ENCODE data around the gene TPI1.

Gene TPI1

DNA sequence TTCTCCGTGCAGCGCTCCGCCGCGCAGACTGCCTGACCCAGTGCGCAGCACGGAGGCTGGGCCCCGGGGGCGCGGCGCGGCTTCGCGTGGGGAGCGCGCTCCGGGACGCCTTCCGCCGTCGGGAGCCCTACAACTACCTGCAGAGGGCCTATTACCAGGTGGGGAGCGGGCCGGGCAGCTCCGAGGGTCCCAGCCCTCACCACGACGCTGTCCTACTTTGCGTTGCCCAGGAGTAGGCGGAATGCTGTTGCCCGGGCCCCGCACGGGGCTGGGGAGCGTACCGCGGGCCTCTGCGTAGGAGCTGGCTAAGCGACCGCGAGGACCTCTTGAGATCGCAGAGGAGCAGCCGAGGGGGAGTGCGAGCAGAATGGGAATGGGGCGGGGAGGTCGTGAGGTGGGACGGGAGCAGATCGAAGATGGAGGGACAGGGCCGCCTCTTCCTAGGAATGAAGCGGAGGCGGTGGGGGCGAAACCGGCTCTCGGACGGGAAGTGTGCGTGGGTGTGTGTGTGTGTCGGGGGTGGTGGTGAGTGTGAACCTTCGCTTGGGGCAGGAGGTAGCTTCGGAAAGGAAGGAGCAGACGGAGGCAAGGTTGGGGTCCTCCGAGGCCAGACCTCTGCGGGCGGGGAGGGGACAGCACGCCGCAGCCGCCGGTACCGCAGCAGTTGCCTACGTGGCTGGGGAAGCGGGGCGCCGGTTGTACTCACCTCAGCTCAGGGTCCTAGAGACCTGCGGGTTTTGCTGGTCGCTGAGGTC lies 38.4 kb upstream of the TPI1 start:
- DNase-seq (ENCODE audit: low spot score), result no peak

DNA sequence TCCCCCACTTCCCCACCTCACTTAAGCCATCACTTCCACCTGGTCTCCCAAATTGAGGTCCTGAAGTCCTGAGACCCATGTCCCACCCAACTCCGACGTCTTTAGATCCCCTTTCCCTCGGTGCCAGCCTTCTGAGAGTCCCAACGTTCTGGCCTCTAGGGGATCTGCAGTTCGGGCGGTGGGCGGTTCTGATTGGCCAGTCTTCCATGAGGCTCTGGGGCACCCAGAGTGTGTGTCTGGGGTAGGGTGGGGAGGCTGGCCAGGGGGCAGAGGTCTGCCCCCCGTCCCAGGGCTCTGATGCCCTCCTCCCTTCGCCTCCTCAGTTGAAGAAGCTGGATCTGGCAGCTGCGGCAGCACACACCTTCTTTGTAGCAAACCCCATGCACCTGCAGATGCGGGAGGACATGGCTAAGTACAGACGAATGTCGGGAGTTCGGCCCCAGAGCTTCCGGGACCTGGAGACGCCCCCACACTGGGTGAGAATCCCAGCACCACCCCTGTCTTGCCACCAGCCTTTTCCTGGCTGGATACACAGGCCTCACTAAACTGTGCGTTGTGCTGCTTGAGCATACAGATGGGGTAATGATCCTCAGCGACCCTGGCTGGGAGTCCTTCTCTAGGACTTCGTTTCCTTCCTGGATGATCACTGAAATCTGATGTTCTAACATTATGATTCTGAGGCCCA lies 37.7 kb upstream of the TPI1 start:
- DNase-seq (ENCODE audit: low spot score), result no peak

DNA sequence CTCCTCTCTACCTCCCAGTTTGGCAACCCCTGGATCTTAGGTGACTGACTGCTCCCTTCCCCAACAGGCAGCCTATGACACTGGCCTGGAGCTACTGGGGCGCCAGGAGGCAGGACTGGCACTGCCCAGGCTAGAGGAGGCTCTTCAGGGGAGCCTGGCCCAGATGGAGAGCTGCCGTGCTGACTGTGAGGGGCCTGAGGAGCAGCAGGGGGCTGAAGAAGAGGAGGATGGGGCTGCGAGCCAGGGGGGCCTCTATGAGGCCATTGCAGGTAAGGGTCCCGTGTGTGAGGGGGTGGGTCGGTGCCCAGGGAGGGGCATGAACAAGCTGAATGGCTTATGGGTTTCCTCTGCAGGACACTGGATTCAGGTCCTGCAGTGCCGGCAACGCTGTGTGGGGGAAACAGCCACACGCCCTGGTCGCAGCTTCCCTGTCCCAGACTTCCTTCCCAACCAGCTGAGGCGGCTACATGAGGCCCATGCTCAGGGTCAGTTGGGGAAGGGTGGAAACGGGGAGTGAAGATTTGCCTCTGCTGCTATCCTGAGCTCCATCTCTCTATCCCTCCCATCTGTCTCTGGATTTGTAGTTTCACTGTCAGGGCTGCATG lies 36.9 kb upstream of the TPI1 start:
- no peak for DNase-seq (ENCODE audit: low spot score)

DNA sequence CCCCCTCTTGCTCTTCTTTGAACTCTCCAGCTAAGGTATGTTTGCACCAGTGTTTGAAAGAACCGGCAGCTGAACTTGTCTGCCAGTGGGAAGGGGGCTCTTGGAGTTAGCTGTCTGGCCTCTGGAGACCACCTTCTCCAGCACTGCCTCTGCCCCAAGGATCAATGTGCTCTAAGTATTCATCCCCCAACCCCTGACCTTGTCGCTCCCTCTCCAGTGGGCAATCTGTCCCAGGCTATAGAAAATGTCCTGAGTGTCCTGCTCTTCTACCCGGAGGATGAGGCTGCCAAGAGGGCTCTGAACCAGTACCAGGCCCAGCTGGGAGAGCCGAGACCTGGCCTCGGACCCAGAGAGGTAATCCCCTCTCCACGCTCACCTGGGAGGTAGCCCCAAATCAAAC lies 36.3 kb upstream of the TPI1 start:
- DNase-seq (ENCODE audit: low spot score), result no peak

DNA sequence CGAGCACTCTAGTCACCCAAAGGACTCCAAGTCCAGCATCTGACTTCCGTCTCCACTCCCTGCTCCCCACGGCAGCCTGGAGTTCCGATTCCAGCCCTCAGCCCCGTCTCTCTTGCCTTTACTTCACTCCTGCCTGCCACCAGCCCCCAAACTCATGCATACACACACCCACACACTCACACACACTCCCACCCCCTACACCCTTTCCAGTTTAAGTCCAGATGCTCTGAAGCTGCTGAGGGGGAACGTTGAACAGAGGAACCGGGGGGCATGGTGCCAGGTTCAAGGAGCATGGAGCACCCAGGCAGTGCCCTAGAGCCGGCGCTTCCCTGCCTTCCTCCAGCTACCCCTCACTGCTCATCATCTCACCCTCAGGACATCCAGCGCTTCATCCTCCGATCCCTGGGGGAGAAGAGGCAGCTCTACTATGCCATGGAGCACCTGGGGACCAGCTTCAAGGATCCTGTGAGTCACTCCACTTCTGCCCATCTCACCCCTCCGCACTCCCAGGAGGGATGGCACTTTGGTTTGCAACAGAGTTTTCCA lies 35.8 kb upstream of the TPI1 start:
- DNase-seq (ENCODE audit: low spot score), result no peak

DNA sequence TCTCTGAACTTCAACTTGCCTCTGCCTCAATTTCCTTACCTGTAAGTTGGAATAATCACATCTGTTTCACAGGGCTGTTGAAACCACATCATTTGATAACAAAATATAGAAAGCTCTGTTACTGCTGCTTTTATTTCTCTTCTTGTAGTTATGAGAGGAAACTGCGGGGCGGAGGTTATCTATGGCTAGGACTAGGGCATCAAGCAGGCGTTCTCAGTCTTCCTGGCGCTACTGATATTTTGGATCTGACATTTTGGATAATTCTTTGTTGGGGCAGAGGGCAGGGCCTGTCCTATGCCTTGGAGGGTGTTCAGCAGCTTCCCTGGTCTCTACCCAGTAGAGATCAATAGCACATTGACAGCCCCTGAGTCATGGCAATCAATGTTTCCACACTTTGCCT lies 35.2 kb upstream of the TPI1 start:
- no peak for DNase-seq (ENCODE audit: low spot score)

DNA sequence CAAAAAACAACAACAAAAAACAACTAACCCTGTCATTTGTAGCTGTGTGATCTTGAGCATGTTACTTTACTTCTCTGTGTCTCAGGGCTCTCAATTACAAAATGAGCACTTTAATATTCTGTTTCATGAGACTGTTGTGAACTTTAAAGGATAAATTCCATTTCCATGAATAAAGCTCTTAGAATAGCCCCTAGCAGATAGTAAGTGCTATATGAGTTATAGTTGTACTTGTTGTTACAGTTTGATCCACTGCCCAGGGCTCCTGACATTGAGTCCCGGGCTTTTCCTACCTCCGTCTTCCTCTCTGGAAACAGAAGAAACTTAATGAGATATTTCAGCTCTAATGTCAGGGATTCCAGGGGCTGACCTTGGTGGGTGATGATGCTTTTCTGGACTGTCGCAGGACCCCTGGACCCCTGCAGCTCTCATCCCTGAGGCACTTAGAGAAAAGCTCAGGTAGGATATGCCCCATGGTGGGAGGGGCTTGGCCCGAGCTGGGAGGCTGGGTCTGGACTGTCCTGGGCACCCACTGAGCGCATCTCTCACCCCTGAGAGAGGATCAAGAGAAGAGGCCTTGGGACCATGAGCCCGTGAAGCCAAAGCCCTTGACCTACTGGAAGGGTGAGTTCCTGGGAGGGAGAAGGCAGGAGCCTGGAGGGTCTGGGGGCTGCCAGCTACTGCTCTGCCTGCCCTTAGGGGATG lies 34.0 kb upstream of the TPI1 start:
- no peak for DNase-seq (ENCODE audit: low spot score)

DNA sequence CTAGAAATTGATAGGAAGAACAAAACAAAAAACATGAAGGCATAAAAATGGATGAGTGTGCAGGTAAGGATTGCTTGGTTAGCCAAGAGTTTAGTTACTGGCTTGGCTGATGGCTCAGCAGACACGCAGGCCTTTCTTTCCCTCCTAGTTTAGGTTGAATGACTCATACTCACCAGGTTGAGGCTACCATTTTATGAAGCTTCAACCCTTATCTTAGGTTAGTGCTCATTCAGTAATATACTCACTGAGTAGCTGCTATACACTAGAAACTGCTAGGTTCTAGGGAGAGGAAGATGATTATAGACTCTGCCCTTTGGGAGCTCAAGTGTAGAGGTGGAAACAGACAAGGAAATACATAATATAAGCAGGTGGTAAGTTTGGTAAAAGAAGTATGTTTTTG lies 33.1 kb upstream of the TPI1 start:
- DNase-seq (ENCODE audit: low spot score), result no peak

DNA sequence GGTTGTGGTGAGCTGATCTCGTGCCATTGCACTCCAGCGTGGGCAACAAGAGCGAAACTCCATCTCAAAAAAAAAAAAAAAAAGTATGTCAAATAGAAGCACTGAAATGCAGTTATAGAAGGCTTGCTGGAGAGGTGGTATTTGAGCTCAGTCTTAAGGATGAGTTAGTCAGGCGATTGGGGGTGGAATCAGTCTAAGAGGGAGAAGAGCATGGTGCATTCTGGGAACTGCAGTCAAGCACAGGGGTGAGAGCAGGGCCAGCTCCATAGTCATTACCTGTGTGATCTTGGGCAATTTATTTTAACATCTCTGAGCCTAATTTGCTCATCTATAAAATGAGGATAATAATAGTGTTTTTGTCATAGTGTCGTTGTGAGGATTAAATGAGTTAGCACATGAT lies 32.5 kb upstream of the TPI1 start:
- no peak for DNase-seq (ENCODE audit: low spot score)

DNA sequence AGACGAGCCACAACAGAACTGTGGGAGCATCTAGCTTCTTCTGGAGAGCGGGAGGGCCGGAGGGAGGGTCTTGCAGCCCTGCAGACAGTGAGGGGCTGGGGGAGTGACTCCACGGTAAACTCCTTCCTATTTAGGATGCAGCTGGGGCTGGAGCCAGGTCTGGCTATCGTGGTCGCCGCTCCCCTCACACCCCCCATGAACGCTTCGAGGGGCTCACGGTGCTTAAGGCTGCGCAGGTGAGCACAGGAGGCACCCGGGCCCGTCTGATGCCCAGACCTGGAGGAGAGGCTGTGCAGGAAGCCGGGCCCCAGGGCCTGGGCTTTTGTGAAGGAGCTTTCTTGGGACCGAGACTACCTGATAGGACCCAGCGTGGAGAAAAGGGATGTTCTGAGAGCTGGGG lies 30.5 kb upstream of the TPI1 start:
- DNase-seq (ENCODE audit: low spot score), result no peak

DNA sequence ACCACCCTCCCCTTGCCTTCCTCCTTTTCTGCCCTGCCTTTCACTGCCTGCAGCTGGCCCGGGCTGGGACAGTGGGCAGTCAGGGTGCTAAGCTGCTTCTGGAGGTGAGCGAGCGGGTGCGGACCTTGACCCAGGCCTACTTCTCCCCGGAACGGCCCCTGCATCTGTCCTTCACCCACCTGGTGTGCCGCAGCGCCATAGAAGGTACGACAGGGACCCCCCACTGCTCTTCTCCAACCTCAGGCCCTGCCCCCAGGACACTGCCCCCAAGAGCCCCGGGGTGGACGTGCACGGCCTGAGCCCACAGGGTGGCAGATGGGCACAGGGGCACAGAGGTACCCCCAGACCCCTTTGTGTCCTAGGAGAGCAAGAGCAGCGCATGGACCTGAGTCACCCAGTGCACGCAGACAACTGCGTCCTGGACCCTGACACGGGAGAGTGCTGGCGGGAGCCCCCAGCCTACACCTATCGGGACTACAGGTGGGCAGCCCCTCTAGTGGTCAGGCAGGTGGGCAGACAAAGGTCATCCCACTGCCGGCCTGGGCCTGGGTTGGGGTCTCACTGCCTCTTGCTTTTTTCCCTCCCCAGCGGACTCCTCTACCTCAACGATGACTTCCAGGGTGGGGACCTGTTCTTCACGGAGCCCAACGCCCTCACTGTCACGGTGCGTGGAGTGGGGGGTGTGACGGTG lies 29.8 kb upstream of the TPI1 start:
- DNase-seq (ENCODE audit: low spot score), result no peak

DNA sequence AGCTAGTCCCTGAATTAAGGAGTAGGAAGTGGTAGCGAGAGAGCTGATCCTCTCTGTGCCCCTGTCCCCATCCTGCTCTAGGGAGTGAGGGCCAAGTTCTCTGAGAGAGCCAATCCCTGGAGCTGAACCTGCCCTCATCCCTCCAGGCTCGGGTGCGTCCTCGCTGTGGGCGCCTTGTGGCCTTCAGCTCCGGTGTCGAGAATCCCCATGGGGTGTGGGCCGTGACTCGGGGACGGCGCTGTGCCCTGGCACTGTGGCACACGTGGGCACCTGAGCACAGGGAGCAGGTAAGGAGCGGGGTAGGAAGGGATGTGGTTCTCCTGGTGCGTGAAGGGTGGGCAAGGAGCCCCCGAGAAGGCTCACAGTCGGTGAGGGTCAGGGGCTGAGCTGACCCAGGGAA lies 28.5 kb upstream of the TPI1 start:
- no peak for DNase-seq (ENCODE audit: low spot score)

DNA sequence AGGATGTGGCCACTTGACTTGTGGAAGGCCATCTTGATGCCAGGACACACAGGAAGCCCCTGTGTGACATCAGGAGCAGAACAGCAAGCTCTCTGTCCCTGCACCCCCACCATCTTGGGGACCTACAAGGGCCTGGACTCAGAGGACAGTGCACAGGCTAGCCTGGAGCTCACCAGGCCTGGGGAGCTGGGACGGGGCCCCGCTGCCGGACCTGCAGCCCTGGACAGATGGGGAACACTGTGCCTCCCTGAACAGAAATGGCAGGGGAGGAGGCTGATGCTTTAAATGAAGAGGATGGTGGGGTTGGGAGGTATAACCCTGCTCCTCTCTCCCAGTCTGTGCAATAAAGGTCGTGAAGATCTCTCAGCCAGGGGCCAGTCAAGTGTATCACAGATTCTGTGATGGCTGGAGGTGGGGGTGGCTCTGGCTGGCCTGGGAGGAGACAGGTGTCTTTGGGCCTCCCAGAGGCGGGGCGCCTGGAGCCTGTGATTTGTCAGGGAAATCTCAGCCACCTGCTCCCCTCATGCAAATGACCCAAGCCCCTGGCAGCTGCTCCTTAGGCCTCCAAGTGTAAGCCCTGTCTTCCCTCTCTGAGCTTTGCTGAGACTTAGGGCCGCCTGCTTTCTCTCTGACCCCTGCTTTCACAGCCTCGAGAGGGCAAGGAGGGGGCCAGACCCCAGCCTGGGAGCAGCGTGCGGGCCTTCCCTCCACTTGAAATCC lies 27.7 kb upstream of the TPI1 start:
- DNase-seq (ENCODE audit: low spot score), result no peak

DNA sequence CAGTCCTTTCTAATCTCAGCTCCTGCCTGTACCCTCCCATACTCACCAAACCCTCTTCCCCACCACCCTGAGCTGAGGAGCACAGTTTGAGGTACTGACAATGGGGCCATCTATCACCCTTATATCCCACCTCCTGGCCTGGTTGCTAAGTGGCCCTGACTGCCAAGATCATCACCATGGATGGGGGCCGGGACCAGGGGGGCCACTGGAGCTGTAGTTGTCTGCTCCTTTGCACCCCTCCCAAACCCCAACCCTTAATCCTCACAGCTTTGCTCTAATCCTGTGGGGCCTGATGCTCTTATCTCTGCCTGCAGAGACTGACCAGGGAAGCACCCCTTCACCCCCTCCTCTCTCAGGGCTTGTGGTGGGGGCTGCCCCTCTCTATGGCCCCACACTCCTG lies 27.0 kb upstream of the TPI1 start:
- DNase-seq (ENCODE audit: low spot score), result no peak

DNA sequence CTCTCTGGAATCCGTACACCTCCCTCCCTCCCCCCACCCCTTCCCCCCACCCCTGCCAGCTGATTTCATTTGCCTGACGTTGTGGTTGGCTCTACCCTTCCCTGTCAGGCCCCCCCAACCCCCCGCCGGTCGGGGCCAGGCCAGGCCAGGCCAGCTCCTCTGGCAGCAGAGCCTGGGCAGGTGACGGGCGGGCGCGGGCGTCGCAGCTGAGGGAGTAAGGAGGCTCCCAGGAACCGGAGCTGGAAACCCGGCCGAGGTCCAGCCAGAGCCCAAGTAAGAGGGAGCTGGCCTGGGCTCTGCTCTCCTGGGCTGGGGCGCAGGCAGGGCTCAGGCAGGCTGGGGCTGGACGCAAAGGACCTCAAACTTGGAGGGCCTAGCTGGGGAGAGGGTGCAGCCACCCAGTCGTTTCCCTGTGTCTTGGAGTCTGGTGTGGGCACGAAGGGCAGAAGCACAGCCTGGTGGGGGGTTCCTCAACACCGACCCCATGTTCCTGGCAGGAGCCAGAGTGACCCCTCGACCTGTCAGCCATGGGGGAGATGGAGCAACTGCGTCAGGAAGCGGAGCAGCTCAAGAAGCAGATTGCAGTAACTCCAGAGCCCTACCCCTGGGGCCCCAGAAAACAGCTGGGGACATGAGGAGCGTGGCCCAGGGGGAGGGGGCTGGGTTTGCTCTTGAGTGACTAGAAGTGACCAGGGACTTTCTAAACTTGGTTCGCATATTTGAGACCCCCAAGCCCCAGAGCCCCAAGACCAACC lies 26.4 kb upstream of the TPI1 start, which contains the start of gene GNB3:
Gene GNB3 (plus strand): TSS at position 165 of the 755 bp plus-strand sequence. CDS start 363 bp downstream, at position 528.
- DNase-seq (ENCODE audit: low spot score), result no peak

DNA sequence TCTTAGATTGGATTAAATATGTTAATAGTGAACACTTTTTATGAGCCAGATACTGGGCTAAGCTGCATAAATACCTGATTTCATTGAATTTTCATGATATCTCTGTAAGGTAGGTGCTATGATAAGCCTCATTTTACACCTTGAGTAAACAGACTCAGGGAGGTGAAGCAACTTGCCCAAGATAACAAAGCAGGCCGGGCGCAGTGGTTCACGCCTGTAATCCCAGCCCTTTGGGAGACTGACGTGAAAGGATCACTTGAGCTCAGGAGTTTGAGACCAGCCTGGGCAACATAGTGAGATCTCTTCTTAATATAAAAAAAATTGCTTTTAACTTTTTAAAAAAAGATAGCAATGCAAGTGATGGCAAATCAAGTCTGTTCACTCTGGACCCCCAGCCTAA lies 25.3 kb upstream of the TPI1 start:
- DNase-seq (ENCODE audit: low spot score), result no peak

DNA sequence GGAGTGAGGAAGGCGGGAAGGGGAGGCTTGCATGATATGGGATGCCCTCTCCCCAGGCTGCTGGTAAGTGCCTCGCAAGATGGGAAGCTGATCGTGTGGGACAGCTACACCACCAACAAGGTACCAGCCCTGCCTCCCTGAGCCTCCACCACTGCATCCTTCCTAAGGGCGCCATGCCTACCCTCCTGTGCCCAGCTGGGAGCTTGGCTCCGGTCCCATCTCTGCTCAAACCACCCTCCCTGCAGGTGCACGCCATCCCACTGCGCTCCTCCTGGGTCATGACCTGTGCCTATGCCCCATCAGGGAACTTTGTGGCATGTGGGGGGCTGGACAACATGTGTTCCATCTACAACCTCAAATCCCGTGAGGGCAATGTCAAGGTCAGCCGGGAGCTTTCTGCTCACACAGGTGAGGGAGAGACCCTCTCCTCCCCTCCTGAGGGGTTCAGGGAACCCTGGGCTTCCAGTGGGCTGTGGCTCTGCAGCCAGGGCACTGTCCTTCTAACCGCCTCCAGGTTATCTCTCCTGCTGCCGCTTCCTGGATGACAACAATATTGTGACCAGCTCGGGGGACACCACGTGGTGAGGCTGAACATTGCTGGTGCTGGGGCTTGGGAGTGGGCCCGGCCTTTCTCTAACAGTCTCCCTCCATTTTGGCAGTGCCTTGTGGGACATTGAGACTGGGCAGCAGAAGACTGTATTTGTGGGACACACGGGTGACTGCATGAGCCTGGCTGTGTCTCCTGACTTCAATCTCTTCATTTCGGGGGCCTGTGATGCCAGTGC lies 24.0 kb upstream of the TPI1 start:
- DNase-seq (ENCODE audit: low spot score), result no peak

DNA sequence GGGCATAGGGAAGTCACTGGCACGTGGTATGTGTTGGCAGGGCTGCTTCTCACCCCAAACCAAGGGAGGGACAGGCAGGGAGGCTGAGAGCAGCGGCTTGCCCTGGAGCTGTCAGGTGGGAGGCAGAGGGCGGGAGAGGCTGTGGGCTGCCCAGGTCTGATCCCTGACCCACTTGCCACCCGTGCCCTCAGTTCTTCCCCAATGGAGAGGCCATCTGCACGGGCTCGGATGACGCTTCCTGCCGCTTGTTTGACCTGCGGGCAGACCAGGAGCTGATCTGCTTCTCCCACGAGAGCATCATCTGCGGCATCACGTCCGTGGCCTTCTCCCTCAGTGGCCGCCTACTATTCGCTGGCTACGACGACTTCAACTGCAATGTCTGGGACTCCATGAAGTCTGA lies 21.9 kb upstream of the TPI1 start:
- DNase-seq (ENCODE audit: low spot score), result no peak

DNA sequence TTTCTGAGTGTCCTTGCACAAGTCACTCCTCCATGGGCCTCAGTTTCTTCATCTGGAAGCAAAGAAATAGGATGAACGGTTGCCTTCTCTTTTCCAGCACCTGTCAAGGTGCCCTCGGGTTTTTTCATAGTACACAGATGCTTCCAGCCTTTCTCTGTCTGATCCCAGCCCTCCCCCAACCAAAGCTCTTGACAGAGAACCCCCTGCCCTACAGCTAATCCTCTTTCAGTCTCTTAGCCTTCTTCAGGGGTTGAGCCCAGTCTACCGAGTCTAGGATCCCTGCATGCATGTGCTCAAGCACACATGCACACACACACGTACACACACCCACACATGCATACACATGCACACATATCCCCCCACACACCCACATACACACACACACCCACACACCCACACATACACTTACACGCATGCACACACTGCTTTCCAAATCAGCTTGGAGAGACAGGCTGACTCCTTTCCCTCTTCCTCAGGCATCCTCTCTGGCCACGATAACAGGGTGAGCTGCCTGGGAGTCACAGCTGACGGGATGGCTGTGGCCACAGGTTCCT lies 20.9 kb upstream of the TPI1 start:
- DNase-seq (ENCODE audit: low spot score), result no peak
